HepG2 (cell line): ENCODE results near the gene CHRNA7. TPM values are rescaled to one million over a fixed set of nuclear protein-coding genes. Genes with fewer than 3 reads are reported as not detected.

Experiments used
- ATAC-seq: fragments of 200-7000 bp; cut with Tn5 transposase; 3 replicates; pipeline ENCODE4 v1.9.1; 2020; ENCODE audit warnings: mild to moderate bottlenecking, moderate library complexity
- BruUV-seq: library from RNA; stranded (reverse); fragments of 400-500 nt; replicated peaks from 2 replicates; lab custom pipeline; 2021; lab: Mats Ljungman, UMichigan
- CTCF ChIA-PET: fragments of 300-600 bp; formaldehyde crosslinking; extraction: SDS; loops from one replicate; lab custom pipeline; 2021; ENCODE audit warnings: low total read pairs, inconsistent platforms, low intra/inter-chr PET ratio; lab: Yijun Ruan, JAX
- POLR2A ChIA-PET: fragments of 350-600 bp; sonication (Branson Sonifier 250); formaldehyde crosslinking; loops from one replicate; lab custom pipeline; 2020; ENCODE audit warnings: antibody characterized with exemption, inconsistent platforms; lab: Yijun Ruan, JAX
- DNase-seq: peaks from one replicate; pipeline ENCODE4 v3.0.0-alpha.2; 2015; ENCODE audit warnings: low spot score
- FAIRE-seq: peaks from 3 replicates; lab custom pipeline; 2011; peaks lifted over from hg19 to GRCh38; lab: Jason Lieb, UNC
- H2AFZ ChIP-seq: one replicate; pipeline ENCODE4 v1.6.1; 2011; ENCODE audit warnings: low read length, inconsistent platforms
- H3K27ac ChIP-seq: fragments of 300-600 bp; 3 replicates; pipeline ENCODE4 v1.8.0; 2011; ENCODE audit warnings: mixed run types, mild to moderate bottlenecking, mixed read lengths, low read length, inconsistent platforms; ENCODE audit not compliant: insufficient read depth; ENCODE audit errors: extremely low read length
- H3K27me3 ChIP-seq, 2 experiments: fragments of 200-600 bp in 1 of 2; 2 replicates in 1 of 2; 3 replicates in 1 of 2; pipeline versions ENCODE4 v1.6.0 to v1.8.0; 2011; ENCODE audit warnings: low read length in 2 of 2, mild to moderate bottlenecking in 2 of 2, moderate library complexity in 2 of 2, inconsistent platforms in 1 of 2; ENCODE audit not compliant: insufficient read depth in 2 of 2, control insufficient read depth in 1 of 2
- H3K36me3 ChIP-seq, 2 experiments: fragments of 200-600 bp in 1 of 2; replicated peaks in 1 of 2; 2 replicates in 1 of 2; 3 replicates in 1 of 2; pipeline versions ENCODE4 v1.5.1 to v1.8.0; 2011; ENCODE audit warnings: low read length in 2 of 2, inconsistent platforms in 1 of 2; ENCODE audit not compliant: insufficient read depth in 2 of 2, control insufficient read depth in 1 of 2
- H3K4me1 ChIP-seq: 2 replicates; pipeline ENCODE4 v1.5.1; 2012; ENCODE audit warnings: low read length, inconsistent platforms; ENCODE audit not compliant: insufficient read depth
- H3K4me2 ChIP-seq: 2 replicates; pipeline ENCODE4 v1.6.0; 2011; ENCODE audit warnings: low read depth, low read length, inconsistent platforms
- H3K4me3 ChIP-seq, 3 experiments: fragments of 200-600 bp in 1 of 3; sonication (generic), shearing (Covaris generic) in 1 of 3; replicated peaks in 1 of 3; 2 replicates each; pipeline ENCODE4 v1.5.1; 2011 to 2016; ENCODE audit warnings: low read length in 3 of 3, inconsistent platforms in 2 of 3, low read depth in 2 of 3, mild to moderate bottlenecking in 2 of 3, control low read depth in 1 of 3, mixed read lengths in 1 of 3; ENCODE audit not compliant: insufficient read depth in 1 of 3
- H3K79me2 ChIP-seq: one replicate; pipeline ENCODE4 v1.6.1; 2011; ENCODE audit warnings: low read length, inconsistent platforms; ENCODE audit not compliant: insufficient read depth
- H3K9ac ChIP-seq: 2 replicates; pipeline ENCODE4 v1.6.0; 2011; ENCODE audit warnings: mild to moderate bottlenecking, low read depth, low read length, inconsistent platforms; ENCODE audit not compliant: insufficient read depth
- H3K9me3 ChIP-seq: 2 replicates; pipeline ENCODE4 v1.5.1; 2012; ENCODE audit warnings: mild to moderate bottlenecking, low read length
- H4K20me1 ChIP-seq: 2 replicates; pipeline ENCODE4 v1.6.0; 2011; ENCODE audit warnings: inconsistent platforms, mild to moderate bottlenecking, low read length, moderate library complexity; ENCODE audit not compliant: insufficient read depth
- CBFB ChIP-seq: sonication (generic); formaldehyde crosslinking; IDR thresholded peaks from 2 replicates; pipeline ENCODE4 v1.4.0; 2020; ENCODE audit warnings: missing genetic modification reagents
- CCAR2 ChIP-seq: fragments of 200-400 bp; formaldehyde crosslinking; optimal IDR thresholded peaks from 2 replicates; pipeline ENCODE3; 2018; ENCODE audit warnings: low read depth, mild to moderate bottlenecking, low read length, moderate library complexity
- MATR3 ChIP-seq: sonication (generic); formaldehyde crosslinking; IDR thresholded peaks from 2 replicates; pipeline ENCODE4 v1.4.0; 2020; ENCODE audit warnings: missing genetic modification reagents
- RAD21 ChIP-seq: fragments of 450-650 bp; formaldehyde crosslinking; IDR thresholded peaks from 2 replicates; pipeline ENCODE4 v1.5.0; 2020; ENCODE audit warnings: mild to moderate bottlenecking
- REPIN1 ChIP-seq: sonication (generic); formaldehyde crosslinking; IDR thresholded peaks from 2 replicates; pipeline ENCODE4 v1.8.0; 2022; ENCODE audit warnings: missing genetic modification reagents, low read depth, mild to moderate bottlenecking, borderline replicate concordance
- RFXAP ChIP-seq: sonication (generic); formaldehyde crosslinking; IDR thresholded peaks from 2 replicates; pipeline ENCODE4 v1.4.0; 2020; ENCODE audit warnings: missing genetic modification reagents, borderline replicate concordance
- SNAI1 ChIP-seq: sonication (generic); formaldehyde crosslinking; IDR thresholded peaks from 2 replicates; pipeline ENCODE4 v1.5.0; 2020; ENCODE audit warnings: mild to moderate bottlenecking, missing genetic modification reagents, borderline replicate concordance
- WIZ ChIP-seq: sonication (generic); formaldehyde crosslinking; IDR thresholded peaks from 2 replicates; pipeline ENCODE4 v1.5.1; 2020; ENCODE audit warnings: mild to moderate bottlenecking, missing genetic modification reagents
- ZNF205 ChIP-seq: IDR thresholded peaks from 2 replicates; pipeline ENCODE4 v1.6.1; 2018; ENCODE audit warnings: missing biosample characterization, missing genetic modification reagents
- ZNF235 ChIP-seq: sonication (generic); formaldehyde crosslinking; IDR thresholded peaks from 2 replicates; pipeline ENCODE4 v1.8.1; 2023; ENCODE audit warnings: mild to moderate bottlenecking, missing genetic modification reagents, borderline replicate concordance
- ZNF329 ChIP-seq: sonication (generic); formaldehyde crosslinking; IDR thresholded peaks from 2 replicates; pipeline ENCODE4 v1.9.0; 2021; ENCODE audit warnings: low read depth, mild to moderate bottlenecking, missing genetic modification reagents
- ZNF543 ChIP-seq: sonication (generic); formaldehyde crosslinking; IDR thresholded peaks from 2 replicates; pipeline ENCODE4 v1.4.0; 2020; ENCODE audit warnings: mild to moderate bottlenecking, missing genetic modification reagents
- WGBS: methylation state at CpG from one replicate; pipeline ENCODE4 v1.1.6; 2017; ENCODE audit warnings: low lambda C conversion rate; 5-methylcytosine and 5-hydroxymethylcytosine counted together
- in situ Hi-C: cut with HindIII; loops from 2 replicates; pipeline ENCODE4 v1.10.0; 2017; ENCODE audit warnings: low pct_unique_long_range_greater_than_20kb; ENCODE audit not compliant: extremely low pct_ligation_motif_present
- intact Hi-C: fragments of 100-400 bp; cut with micrococcal nuclease; formaldehyde crosslinking; loops from one replicate; pipeline ENCODE4 v1.10.0; 2022; ENCODE audit not compliant: unreplicated experiment
- polyA plus RNA-seq, 8 experiments: library from polyadenylated mRNA; depleted of rRNA in 3 of 8; stranded (reverse) in 7 of 8; unstranded in 1 of 8; fragments of >200 nt; fragmentation: Illumina TruSeq in 4 of 8; extraction: Trizol in 4 of 8; gene quantifications; 2 replicates each; pipeline versions ENCODE4 v1.2.1 to v1.2.3, GENCODE V29; 2011 to 2016; ENCODE audit warnings: low read depth in 4 of 8, missing spikeins in 1 of 8, mixed read lengths in 1 of 8; ENCODE audit not compliant: insufficient read depth in 1 of 8
- total RNA-seq, 5 experiments: library from RNA; depleted of rRNA; stranded (reverse); fragments of >200 nt; fragmentation: Illumina TruSeq; extraction: Trizol; gene quantifications; 2 replicates each; pipeline ENCODE4 v1.2.3, GENCODE V29; 2016; ENCODE audit warnings: low read depth in 1 of 5
- TF ChIP-seq, protein P1 (sequence below): sonication (generic); formaldehyde crosslinking; IDR thresholded peaks from 2 replicates; pipeline ENCODE4 v1.4.0; 2020; ENCODE audit warnings: missing genetic modification reagents, borderline replicate concordance
- TF ChIP-seq, protein P2 (sequence below): sonication (generic); formaldehyde crosslinking; IDR thresholded peaks from 2 replicates; pipeline ENCODE4 v1.5.0; 2020; ENCODE audit warnings: missing genetic modification reagents, mild to moderate bottlenecking, borderline replicate concordance
- TF ChIP-seq, protein P3 (sequence below): sonication (generic); formaldehyde crosslinking; IDR thresholded peaks from 2 replicates; pipeline ENCODE4 v1.8.1; 2022; ENCODE audit warnings: low read depth, mild to moderate bottlenecking, missing genetic modification reagents

The CHRNA7 gene
- total and polyA plus RNA-seq, 2 of the 13 experiments (the other 11 are each of a cell fraction or from before 2014, with no cell fraction given) = 1.3 to 1.4 TPM

DNA sequence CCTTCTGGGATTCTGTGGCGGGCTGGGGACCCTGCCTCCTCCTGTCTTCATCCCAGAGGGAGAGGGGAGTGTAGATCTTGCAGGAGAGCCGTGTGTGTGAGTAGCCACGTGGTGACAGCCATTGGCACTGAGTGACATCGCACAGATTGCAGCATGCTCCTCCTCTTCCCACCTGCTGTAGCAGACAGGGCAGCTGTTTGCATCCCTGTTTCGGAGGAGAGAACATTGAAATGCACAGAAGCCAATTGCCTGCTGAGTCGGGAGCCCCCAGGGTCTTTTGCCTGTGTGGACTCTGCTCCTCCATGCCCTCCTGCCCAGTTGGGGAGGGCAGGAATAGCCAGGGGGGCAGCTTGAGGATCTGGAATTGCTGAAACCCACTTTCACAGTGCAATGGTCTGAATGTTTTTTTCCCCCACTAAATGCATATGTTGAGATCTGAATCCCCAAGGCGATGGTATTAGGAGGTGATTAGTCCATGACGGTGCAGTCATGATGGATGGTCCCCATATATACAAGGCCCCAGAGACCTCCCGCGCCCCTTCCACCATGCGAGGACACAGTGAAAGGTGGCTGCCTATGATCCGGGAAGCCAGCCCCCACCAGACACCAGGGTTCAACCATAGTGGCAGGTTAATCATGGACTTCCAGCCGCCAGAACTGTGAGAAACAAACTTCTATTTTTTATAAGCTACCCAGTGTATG is 66.8 kb downstream of the CHRNA7 start (continued):
- TF ChIP-seq, protein P1, sequence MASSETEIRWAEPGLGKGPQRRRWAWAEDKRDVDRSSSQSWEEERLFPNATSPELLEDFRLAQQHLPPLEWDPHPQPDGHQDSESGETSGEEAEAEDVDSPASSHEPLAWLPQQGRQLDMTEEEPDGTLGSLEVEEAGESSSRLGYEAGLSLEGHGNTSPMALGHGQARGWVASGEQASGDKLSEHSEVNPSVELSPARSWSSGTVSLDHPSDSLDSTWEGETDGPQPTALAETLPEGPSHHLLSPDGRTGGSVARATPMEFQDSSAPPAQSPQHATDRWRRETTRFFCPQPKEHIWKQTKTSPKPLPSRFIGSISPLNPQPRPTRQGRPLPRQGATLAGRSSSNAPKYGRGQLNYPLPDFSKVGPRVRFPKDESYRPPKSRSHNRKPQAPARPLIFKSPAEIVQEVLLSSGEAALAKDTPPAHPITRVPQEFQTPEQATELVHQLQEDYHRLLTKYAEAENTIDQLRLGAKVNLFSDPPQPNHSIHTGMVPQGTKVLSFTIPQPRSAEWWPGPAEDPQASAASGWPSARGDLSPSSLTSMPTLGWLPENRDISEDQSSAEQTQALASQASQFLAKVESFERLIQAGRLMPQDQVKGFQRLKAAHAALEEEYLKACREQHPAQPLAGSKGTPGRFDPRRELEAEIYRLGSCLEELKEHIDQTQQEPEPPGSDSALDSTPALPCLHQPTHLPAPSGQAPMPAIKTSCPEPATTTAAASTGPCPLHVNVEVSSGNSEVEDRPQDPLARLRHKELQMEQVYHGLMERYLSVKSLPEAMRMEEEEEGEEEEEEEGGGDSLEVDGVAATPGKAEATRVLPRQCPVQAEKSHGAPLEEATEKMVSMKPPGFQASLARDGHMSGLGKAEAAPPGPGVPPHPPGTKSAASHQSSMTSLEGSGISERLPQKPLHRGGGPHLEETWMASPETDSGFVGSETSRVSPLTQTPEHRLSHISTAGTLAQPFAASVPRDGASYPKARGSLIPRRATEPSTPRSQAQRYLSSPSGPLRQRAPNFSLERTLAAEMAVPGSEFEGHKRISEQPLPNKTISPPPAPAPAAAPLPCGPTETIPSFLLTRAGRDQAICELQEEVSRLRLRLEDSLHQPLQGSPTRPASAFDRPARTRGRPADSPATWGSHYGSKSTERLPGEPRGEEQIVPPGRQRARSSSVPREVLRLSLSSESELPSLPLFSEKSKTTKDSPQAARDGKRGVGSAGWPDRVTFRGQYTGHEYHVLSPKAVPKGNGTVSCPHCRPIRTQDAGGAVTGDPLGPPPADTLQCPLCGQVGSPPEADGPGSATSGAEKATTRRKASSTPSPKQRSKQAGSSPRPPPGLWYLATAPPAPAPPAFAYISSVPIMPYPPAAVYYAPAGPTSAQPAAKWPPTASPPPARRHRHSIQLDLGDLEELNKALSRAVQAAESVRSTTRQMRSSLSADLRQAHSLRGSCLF (CRISPR knock-in tag) = no peak
- TF ChIP-seq ZNF205 = no peak
- TF ChIP-seq ZNF543 (CRISPR knock-in tag) = no peak
- no peak for TF ChIP-seq ZNF329 (CRISPR knock-in tag)
- TF ChIP-seq, protein P2, sequence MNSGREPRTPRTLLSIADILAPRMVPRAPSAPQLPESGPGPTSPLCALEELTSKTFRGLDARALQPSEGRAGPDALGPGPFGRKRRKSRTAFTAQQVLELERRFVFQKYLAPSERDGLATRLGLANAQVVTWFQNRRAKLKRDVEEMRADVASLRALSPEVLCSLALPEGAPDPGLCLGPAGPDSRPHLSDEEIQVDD (CRISPR knock-in tag) = no peak
- no peak for TF ChIP-seq MATR3 (CRISPR knock-in tag)
- TF ChIP-seq RFXAP (CRISPR knock-in tag) = no peak

DNA sequence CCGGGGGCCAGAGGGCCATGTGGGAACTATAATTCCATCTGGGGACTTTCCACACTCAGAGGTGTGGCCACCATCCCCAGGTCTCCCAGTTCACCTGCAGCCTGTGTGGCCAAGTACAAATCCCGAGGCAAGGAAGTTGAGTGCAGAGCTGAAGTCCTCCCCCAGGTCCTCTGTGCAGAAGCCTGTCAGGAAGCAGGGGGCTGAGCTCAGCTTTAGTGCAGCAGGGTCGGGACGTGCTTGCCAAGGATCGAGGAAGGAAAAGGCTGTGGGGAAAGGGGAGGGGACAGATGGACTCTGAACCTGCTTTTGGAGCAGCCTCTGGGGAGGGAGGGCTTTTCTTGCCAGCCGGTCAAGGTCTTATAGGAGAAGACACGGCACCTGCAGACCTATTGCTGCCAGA is 67.7 kb downstream of the CHRNA7 start:
- no peaks in the 10 kb centered on the region for H3K4me1 ChIP-seq
- H4K20me1 ChIP-seq = no peaks in the 10 kb centered on the region
- H3K27me3 ChIP-seq = no peaks in the 10 kb centered on the region; a peak in 1 of 5 replicates
- 0% methylated on average over 6 of the region's 7 CpGs for WGBS
- no TSS peak for BruUV-seq
- ChIA-PET POLR2A (no interaction called here), CTCF (no interaction called here)
- in situ Hi-C loops = no loop called here
- H3K79me2 ChIP-seq = no peaks in the 10 kb centered on the region
- ATAC-seq (no peak), DNase-seq (no peak), FAIRE-seq (no peak)
- intact Hi-C loops = no loop called here
- no peaks in the 10 kb centered on the region for H3K36me3 ChIP-seq
- no peak overlapping the region for H3K4me3 ChIP-seq
- H2AFZ ChIP-seq = no peak overlapping the region
- H3K27ac ChIP-seq = no peak overlapping the region
- no peak overlapping the region for H3K4me2 ChIP-seq
- H3K9me3 ChIP-seq = no peaks in the 10 kb centered on the region
- H3K9ac ChIP-seq = no peak overlapping the region
- no peak for TF ChIP-seq REPIN1 (CRISPR knock-in tag)
- no peak for TF ChIP-seq WIZ
- no peak for TF ChIP-seq SNAI1 (CRISPR knock-in tag)
- TF ChIP-seq, protein P3, sequence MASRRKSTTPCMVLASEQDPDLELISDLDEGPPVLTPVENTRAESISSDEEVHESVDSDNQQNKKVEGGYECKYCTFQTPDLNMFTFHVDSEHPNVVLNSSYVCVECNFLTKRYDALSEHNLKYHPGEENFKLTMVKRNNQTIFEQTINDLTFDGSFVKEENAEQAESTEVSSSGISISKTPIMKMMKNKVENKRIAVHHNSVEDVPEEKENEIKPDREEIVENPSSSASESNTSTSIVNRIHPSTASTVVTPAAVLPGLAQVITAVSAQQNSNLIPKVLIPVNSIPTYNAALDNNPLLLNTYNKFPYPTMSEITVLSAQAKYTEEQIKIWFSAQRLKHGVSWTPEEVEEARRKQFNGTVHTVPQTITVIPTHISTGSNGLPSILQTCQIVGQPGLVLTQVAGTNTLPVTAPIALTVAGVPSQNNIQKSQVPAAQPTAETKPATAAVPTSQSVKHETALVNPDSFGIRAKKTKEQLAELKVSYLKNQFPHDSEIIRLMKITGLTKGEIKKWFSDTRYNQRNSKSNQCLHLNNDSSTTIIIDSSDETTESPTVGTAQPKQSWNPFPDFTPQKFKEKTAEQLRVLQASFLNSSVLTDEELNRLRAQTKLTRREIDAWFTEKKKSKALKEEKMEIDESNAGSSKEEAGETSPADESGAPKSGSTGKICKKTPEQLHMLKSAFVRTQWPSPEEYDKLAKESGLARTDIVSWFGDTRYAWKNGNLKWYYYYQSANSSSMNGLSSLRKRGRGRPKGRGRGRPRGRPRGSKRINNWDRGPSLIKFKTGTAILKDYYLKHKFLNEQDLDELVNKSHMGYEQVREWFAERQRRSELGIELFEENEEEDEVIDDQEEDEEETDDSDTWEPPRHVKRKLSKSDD = no peak
- no peak for TF ChIP-seq CBFB
- no peak for TF ChIP-seq ZNF235 (CRISPR knock-in tag)
- TF ChIP-seq CCAR2 = no peak
- TF ChIP-seq RAD21 (CRISPR knock-in tag) = no peak
